HG03064 (cell line): ENCODE measurements around the gene HERPUD1.
"Not testable (repeated sequence)": the region's sequence is repeated elsewhere in the genome, so short reads cannot be mapped to it uniquely, and the experiment has no call there.

Experiments
- ATAC-seq: cut with Tn5 transposase; IDR thresholded peaks from one replicate; pipeline ENCODE4 v1.9.1; 2021; ENCODE audit warnings: low read depth; ENCODE audit not compliant: unreplicated experiment

Gene HERPUD1

DNA sequence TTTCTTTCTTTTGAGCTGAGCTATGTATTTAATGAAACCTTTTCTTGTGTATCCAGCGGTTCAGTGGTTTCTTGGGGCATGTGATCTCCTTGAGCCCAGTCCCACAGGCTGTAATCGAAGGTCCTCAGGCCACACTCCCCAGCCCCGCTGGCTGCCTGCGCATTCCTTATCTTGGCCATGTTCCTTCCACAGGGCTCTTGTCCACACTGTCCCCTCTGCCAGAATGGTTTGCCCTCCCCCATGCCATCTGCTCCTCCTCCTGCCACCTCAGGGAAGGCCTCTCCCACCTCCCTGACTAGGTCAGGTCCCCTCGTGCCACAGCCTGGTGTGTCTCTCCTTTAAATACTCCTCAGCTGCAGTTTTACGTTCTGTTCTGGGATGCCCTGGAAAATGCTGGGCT lies 45.3 kb downstream of the HERPUD1 start:
- no peak for ATAC-seq

GRCh38 chr16:56977823-56978430 lies 46.0 kb downstream of the HERPUD1 start:
- no peak for ATAC-seq

GRCh38 chr16:56980201-56980535 lies 48.2 kb downstream of the HERPUD1 start:
- ATAC-seq = no peak

DNA sequence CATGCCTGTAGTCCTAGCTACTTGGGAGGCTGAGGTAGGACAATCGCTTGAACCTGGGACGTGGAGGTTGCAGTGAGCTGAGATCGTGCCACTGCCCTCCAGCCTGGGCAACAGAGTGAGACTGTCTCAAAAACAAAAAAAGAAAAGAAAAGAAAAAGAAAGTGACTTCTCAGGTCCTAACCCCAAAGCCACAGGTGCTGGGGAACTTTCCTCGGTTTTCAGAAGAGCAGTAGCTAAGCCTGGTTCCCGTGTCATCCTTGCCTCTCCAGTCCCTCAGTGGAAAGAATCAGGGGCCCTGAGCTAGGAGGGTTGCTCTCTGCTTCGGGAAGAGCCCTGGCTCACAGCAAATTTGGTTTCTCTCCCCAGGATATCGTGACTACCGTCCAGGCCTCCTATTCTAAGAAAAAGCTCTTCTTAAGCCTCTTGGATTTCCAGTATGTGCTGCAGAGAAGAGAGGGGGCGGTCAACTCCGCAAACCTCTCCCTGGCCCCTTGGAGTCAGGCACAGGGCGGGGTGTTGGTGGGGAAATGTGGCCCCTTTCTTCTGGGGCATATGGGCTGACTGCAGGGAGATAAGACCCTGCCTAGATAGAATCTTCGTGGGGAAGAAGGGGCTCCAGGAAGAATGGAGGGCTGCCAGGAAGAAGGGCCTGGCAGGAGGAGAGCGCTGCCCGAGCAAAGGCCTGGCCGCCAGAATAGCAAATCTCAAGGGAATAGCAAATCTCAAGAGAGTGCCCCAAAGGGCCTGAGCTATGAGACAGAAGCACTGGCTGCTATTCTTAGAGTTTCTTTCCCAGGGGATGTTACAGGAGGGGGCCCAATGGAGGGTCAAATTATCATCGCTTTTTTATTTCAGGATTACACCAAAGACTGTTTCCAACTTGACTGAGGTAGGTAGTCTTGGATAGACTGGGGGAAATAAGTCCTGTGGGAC lies 49.1 kb downstream of the HERPUD1 start:
- no peak for ATAC-seq

DNA sequence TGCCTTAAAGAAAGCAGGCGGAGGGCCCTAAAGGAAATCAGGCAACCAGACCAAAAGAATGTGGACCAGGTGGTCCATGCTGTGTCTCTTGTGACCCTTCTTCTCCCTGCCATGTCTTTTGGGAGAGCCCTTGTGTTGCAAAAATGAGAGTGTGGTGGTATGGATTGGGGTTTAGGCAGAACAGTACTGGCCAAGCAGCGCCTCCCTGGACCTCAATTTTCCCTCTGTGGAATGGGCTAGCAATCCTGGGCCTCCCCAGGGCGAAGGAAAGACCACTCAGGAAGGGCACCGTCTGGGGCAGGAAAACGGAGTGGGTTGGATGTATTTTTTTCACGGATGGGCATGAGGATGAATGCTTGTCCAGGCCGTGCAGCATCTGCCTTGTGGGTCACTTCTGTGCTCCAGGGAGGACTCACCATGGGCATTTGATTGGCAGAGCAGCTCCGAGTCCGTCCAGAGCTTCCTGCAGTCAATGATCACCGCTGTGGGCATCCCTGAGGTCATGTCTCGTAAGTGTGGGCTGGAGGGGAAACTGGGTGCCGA lies 49.9 kb downstream of the HERPUD1 start:
- no peak for ATAC-seq

DNA sequence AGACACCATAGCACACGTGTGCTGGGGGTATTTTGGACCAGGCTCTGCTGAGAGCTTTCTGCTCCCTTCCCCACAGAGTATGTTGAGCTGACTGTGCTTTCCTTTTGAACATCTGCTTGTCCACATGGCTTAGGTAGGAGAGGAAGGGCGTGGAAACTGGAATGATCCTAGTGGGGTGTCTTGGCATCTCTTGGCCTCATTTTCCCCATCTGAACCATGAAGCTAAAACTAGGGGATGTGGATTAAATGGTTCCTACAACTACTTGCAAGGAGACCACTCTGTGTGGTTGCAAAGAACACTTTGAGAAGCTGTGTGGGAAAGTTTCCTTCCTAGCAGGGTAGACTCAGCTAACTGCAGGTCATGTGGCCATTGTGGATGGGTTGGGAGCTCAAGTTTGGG lies 50.8 kb downstream of the HERPUD1 start:
- no peak for ATAC-seq

- no peak for ATAC-seq
Measured at GRCh38 chr16:56983211-56983751, 51.3 kb downstream of the HERPUD1 start.

- no peak for ATAC-seq
Measured at GRCh38 chr16:56984639-56985038, 52.7 kb downstream of the HERPUD1 start.

- ATAC-seq = no peak
Measured at GRCh38 chr16:56985288-56985961, 53.5 kb downstream of the HERPUD1 start.

- no peak for ATAC-seq
Measured at GRCh38 chr16:56985962-56986360, 54.0 kb downstream of the HERPUD1 start.

- ATAC-seq = no peak
Measured at GRCh38 chr16:56986361-56986760, 54.4 kb downstream of the HERPUD1 start.

- not testable (repeated sequence) for ATAC-seq
Measured at GRCh38 chr16:56986908-56987307, 55.0 kb downstream of the HERPUD1 start.

- no peak for ATAC-seq
Measured at GRCh38 chr16:56987692-56988091, 55.8 kb downstream of the HERPUD1 start.

DNA sequence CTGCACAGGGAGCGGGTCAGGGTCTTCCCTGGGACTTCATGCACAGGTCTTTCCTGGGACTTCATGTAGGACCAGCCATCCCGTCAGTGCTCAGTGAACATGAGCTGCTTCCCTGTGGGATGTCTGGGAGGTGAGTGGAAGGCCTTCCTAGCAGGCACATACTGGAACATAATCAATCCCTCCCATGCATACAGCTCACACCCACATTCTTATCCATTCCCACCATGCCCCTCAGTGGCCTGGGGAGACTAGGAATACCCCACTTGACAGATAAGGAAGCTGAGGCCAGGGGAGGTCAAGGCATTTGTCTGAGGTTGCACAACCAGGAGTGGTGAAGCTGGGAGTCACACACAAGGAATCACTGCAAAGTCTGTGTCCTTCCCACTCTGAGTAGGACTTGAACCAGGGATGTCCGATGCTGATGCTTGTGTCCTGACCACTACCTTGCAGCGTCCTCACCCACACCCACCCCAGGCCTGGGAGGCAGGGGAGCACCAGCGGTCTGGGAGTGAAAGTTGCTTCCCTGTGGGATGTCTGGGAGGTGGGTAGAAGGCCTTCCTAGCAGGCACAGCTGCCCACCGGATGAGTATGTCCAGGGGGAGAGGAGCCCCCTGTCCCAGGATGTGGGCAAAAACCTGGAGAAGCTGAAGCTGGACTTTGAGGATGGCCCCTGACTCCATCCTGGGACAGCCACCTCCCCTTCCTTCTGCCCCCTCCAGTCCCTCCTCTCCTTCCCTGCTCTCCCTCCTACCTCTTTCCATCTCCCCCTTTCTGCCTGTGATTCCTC lies 56.4 kb downstream of the HERPUD1 start:
- ATAC-seq = no peak

DNA sequence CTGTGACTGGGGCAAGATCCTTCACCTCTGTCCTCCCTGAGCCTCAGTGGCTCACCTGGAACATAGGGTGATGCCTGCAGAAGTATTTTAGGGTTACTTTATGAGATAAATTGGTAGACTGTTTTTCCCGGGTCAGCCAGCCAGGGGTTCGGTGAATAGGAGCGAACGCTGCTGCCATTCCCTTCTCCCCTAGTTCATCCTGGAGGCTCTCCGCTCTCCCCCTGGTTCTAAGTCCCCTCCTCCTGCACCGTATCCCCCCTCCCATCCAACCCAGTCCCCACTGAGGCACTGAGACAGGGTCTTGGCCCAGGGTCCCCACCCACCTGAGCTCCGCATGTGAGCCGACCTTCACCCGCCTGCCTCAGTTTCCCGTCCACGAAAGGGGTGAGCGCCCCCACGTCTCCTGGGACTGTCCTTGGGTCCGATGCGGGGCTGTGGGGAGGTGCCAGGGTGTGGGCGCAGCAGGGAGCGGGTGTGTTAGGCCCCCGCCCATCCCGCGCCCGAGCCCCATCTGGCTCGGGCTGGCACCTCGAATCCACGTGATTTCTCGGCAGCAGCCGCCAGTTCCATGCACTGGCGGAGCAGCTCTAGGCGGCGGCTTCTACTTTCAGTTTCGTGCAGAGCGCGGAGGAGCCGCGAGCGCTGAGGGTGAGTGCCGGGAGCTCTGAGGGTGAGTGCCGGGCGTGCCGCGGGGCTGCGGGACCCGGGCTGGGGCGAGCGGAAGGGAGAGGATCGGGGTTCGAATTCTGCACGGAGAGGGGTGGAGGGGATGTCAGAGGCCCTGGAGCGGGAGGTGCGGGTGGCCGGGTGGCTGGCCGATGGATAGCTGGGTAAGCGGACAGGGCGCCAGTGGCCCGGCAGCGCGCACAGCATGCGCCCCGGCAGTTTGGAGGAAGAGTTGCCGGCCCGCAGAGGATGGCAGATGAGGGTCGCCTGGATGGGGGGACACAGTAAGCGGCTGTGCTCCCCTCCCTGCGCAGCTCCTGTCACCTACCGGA lies 57.3 kb downstream of the HERPUD1 start, which contains the start of gene NLRC5:
Gene NLRC5, plus strand, starts transcription at position 610 of the 998 bp plus-strand sequence. CDS start 31,156 bp downstream, outside the sequence.
- peak; percentile 67 for ATAC-seq

DNA sequence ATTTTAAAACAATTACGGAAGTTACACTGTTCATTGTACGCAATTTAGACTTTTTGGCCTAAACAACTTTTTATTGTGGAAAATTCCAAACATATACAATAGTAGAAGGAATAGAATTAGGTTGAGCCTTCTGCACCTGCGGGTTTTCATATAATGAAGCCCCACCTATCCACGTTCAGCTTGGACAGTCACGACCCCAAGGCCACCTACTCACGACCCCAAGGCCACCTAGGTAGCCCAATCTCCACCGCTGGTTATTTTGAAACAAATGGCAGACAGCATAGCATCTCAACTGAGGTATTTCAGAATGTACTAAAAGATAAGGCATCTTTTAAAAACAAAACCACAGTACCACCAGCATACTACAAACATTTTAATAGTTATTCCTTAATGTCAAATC lies 58.0 kb downstream of the HERPUD1 start:
- no peak for ATAC-seq

DNA sequence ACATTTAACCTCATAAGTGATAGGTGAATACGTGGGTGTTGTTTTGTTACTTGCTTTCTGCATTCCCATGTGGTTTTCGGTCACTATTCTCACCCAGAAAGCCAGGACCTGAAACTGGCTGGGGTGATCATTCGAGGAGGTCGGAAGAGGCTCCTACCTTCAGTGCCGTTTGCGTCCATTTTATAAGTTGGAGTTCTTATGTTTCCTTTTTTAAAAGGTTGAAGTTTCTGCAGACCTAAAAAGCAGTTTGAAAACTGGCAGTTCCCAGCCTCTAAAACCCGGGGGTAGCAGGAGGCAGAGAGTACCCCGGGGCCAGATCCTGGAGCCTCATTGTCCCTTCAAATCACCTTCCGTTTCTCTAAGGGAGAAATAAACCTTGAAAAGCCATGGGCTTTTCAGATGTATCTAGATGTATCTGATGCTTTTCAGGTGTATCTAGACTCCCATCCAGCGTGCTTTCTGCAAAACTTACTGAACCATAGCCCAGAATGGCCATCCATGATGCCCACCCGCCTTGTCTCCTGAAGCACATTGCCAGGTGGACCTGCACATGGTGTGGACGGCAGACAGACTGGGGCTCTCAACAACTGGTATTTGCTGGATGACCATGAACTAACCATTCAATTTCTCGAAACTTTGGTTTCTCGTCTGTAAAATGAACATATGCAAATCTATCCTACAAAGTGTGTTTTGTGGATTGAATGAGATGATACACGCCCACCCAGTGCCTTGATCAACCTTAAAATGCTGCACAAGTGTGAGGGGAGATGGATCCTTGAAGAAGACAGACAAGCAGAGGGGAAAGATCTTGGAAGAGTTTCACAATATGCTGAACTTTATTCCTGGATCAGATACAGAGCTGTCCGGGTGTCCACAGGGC lies 58.7 kb downstream of the HERPUD1 start:
- ATAC-seq = no peak

GRCh38 chr16:56992431-56992830 lies 60.5 kb downstream of the HERPUD1 start:
- ATAC-seq = not testable (repeated sequence)
